Sigmoid colon (tissue), 7 donors: ENCODE data around the gene TRIM9. TPM values are rescaled to one million over a fixed set of nuclear protein-coding genes. Genes with fewer than 3 reads are reported as not detected.

Experiments used
- DNase-seq: peaks from one replicate; pipeline ENCODE4 v3.0.0-alpha.2; 2019
- H3K27ac ChIP-seq, 4 donors: fragments of 200-600 bp; sonication (generic); one replicate each; pipeline ENCODE4 v1.5.1; 2016 to 2019; ENCODE audit warnings: mild to moderate bottlenecking in 1 of 4
- H3K27me3 ChIP-seq, 3 donors: fragments of 200-600 bp; sonication (generic); one replicate each; pipeline ENCODE4 v1.5.1; 2019; ENCODE audit warnings: mild to moderate bottlenecking in 1 of 3
- H3K36me3 ChIP-seq, 4 donors: fragments of 200-600 bp; sonication (generic); one replicate each; pipeline ENCODE4 v1.5.1; 2016 to 2019
- H3K4me1 ChIP-seq, 4 donors: fragments of 200-600 bp; sonication (generic); one replicate each; pipeline ENCODE4 v1.5.1; 2017 to 2019
- H3K4me3 ChIP-seq, 4 donors: fragments of 200-600 bp; sonication (generic); one replicate each; pipeline ENCODE4 v1.5.1; 2017 to 2019; ENCODE audit warnings: mild to moderate bottlenecking in 2 of 4, moderate library complexity in 1 of 4
- H3K9me3 ChIP-seq, 4 donors: fragments of 200-600 bp in 3 of 4; sonication (generic) in 3 of 4; one replicate each; pipeline versions ENCODE4 v1.5.1 to v1.6.1; 2013 to 2019
- EP300 ChIP-seq, 4 donors: sonication (generic); formaldehyde crosslinking; IDR thresholded peaks; one replicate each; pipeline ENCODE4 v1.6.1; 2017; ENCODE audit warnings: antibody characterized with exemption in 4 of 4
- POLR2A ChIP-seq, 2 donors: fragments of 450-650 bp; IDR thresholded peaks; one replicate each; pipeline ENCODE4 v1.6.1; 2016; ENCODE audit warnings: antibody characterized with exemption in 2 of 2, mild to moderate bottlenecking in 2 of 2, moderate library complexity in 2 of 2
- POLR2AphosphoS5 ChIP-seq, 4 donors: sonication (generic); formaldehyde crosslinking; IDR thresholded peaks; one replicate each; pipeline ENCODE4 v1.6.1; 2017; ENCODE audit warnings: antibody characterized with exemption in 4 of 4
- WGBS, 2 donors: extraction: QIAGEN DNeasy Blood & Tissue Kit; methylation state at CpG; one replicate each; pipeline ENCODE4 v1.1.7; 2013; 5-methylcytosine and 5-hydroxymethylcytosine counted together
- intact Hi-C: fragments of 100-400 bp; cut with DNase I; formaldehyde crosslinking; loops from one replicate; pipeline ENCODE4 v1.15.1; 2023
- polyA plus RNA-seq, 3 donors: library from polyadenylated mRNA; stranded (reverse); fragments of 200-250 nt; gene quantifications; one replicate each; pipeline ENCODE4 v1.2.3, GENCODE V29; 2013
- total RNA-seq, 4 donors: library from RNA; depleted of rRNA; stranded (reverse); fragments of >200 nt; gene quantifications; one replicate each; pipeline ENCODE4 v1.1.0, GENCODE V29; 2016
- TF ChIP-seq, protein P1 (sequence below), 4 experiments: fragments of 450-650 bp in 3 of 4; fragments of 200-600 bp in 1 of 4; IDR thresholded peaks; one replicate each; pipeline ENCODE4 v1.5.1; 2016 to 2019; ENCODE audit warnings: antibody characterized with exemption in 4 of 4, mild to moderate bottlenecking in 3 of 4, moderate library complexity in 2 of 4
- donor health status: healthy with polysubstance abuse.
- donor health status: Bipolar disorder and iron deficiency.
- donor health status: healthy.

The TRIM9 gene
- total and polyA plus RNA-seq, 7 donors: 2.4 to 21.0 (median 13.5) TPM

DNA sequence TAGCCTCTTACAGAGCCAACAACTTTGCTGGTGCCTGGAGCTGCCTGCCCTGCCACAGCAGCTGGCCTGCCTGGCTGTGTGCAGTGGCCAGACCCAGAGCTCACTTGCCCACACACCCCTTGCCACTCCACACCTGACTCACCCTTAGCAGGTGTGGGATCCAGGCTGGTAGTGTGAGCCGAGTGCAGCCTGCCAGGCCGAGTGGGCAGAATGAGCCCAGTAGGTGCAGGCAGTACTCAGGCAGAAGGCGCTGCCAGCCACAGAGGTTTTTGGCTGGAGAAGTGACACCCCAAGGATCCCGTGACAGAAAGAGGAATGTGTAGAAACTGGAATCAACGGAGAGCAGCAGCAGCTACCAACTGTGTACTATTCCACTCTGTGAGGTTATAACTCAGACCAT is 120.8 kb downstream of the TRIM9 start:
- Histone ChIP-seq H3K36me3 (no peaks in the 10 kb centered on the region), H3K9me3 (no peaks in the 10 kb centered on the region), H3K27ac (no peak overlapping the region), H3K27me3 (no peaks in the 10 kb centered on the region), H3K4me3 (no peak overlapping the region), H3K4me1 (peaks cover 0 to 10% (median 2%) of the 10 kb centered on the region in 4 donors)
- DNase-seq: no peak
- WGBS, 2 donors: 87 to 95% methylated on average over 5 of the region's 5 CpGs
- intact Hi-C loops: no loop called here
- TF ChIP-seq, protein P1, sequence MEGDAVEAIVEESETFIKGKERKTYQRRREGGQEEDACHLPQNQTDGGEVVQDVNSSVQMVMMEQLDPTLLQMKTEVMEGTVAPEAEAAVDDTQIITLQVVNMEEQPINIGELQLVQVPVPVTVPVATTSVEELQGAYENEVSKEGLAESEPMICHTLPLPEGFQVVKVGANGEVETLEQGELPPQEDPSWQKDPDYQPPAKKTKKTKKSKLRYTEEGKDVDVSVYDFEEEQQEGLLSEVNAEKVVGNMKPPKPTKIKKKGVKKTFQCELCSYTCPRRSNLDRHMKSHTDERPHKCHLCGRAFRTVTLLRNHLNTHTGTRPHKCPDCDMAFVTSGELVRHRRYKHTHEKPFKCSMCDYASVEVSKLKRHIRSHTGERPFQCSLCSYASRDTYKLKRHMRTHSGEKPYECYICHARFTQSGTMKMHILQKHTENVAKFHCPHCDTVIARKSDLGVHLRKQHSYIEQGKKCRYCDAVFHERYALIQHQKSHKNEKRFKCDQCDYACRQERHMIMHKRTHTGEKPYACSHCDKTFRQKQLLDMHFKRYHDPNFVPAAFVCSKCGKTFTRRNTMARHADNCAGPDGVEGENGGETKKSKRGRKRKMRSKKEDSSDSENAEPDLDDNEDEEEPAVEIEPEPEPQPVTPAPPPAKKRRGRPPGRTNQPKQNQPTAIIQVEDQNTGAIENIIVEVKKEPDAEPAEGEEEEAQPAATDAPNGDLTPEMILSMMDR (IDR thresholded peaks at IDR 0.05): no peak
- no peak for TF ChIP-seq EP300 (IDR thresholded peaks at IDR 0.05)
- TF ChIP-seq POLR2A (IDR thresholded peaks at IDR 0.05): no peak
- no peak for TF ChIP-seq POLR2AphosphoS5 (IDR thresholded peaks at IDR 0.05)

- WGBS, 2 donors: 94 to 95% methylated on average over 11 of the region's 11 CpGs
- H3K27me3 ChIP-seq: no peaks in the 10 kb centered on the region
These were observed 122.2 kb downstream of the TRIM9 start for GRCh38 chr14:50972734-50973133.

GRCh38 chr14:50970886-50971781 is 123.8 kb downstream of the TRIM9 start:
- 89 to 90% methylated on average over 6 of the region's 6 CpGs for WGBS, 2 donors

More at GRCh38 chr14:50972734-50973133, 122.2 kb downstream of the TRIM9 start:
- Histone ChIP-seq H3K27ac (no peak overlapping the region), H3K4me1 (peaks cover 0 to 4% (median 0%) of the 10 kb centered on the region in 4 donors), H3K9me3 (no peaks in the 10 kb centered on the region), H3K4me3 (no peak overlapping the region), H3K36me3 (no peaks in the 10 kb centered on the region)
- TF ChIP-seq POLR2AphosphoS5 (IDR thresholded peaks at IDR 0.05) (no peak), POLR2A (IDR thresholded peaks at IDR 0.05) (no peak), EP300 (IDR thresholded peaks at IDR 0.05) (no peak)
- TF ChIP-seq, protein P1 (IDR thresholded peaks at IDR 0.05): no peak
- intact Hi-C loops: no loop called here
- no peak for DNase-seq

DNA sequence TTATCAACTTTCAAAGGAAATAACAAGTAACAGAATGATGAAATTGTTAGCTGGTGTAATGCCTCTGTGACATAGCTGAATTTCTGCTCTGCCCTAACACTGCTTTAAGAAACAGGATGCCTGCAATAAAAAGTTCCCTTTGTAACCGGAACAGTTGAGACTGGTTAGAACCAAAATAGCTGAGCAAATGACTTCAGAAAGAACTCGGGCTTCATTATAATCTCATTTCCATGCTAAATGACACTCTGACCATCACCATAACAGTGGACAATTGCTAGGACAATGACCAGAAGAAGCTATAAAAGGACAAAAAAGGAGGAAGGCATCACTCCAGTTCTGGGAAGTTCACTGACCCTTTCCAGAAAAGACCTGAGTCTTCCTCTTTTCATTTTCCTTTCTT is 127.1 kb downstream of the TRIM9 start:
- Histone ChIP-seq H3K27me3 (no peaks in the 10 kb centered on the region), H3K9me3 (no peaks in the 10 kb centered on the region), H3K4me1 (peaks cover 0 to 24% (median 12%) of the 10 kb centered on the region in 4 donors), H3K27ac (no peak overlapping the region), H3K36me3 (no peaks in the 10 kb centered on the region), H3K4me3 (no peak overlapping the region)
- no peak for TF ChIP-seq POLR2AphosphoS5 (IDR thresholded peaks at IDR 0.05)
- TF ChIP-seq, protein P1 (IDR thresholded peaks at IDR 0.05): no peak
- no peak for TF ChIP-seq EP300 (IDR thresholded peaks at IDR 0.05)
- TF ChIP-seq POLR2A (IDR thresholded peaks at IDR 0.05): no peak
- intact Hi-C loops: no loop called here
- DNase-seq: no peak
- 30 to 41% methylated on average over 2 of the region's 2 CpGs for WGBS, 2 donors

More at GRCh38 chr14:50970886-50971781, 123.8 kb downstream of the TRIM9 start:
- no peaks in the 10 kb centered on the region for H3K27me3 ChIP-seq
- H3K9me3 ChIP-seq: no peaks in the 10 kb centered on the region
- H3K4me1 ChIP-seq: peaks cover 0 to 4% (median 0%) of the 10 kb centered on the region in 4 donors
- DNase-seq: no peak
- no peak overlapping the region for H3K27ac ChIP-seq
- H3K4me3 ChIP-seq: no peak overlapping the region
- H3K36me3 ChIP-seq: no peaks in the 10 kb centered on the region
- TF ChIP-seq, protein P1 (IDR thresholded peaks at IDR 0.05): no peak
- TF ChIP-seq EP300 (IDR thresholded peaks at IDR 0.05): no peak
- no peak for TF ChIP-seq POLR2A (IDR thresholded peaks at IDR 0.05)
- TF ChIP-seq POLR2AphosphoS5 (IDR thresholded peaks at IDR 0.05): no peak
- intact Hi-C loops: no loop called here
